Activated CD4-positive, alpha-beta T cell treated with anti-CD3 and anti-CD28 coated beads for 36 hours (primary cell): Measurements from ENCODE around the gene TENT5C. TPM values are rescaled to one million over a fixed set of nuclear protein-coding genes. Genes with fewer than 3 reads are reported as not detected.

ENCODE experiments used
- ATAC-seq: fragments of 200-7000 bp; cut with Tn5 transposase; one replicate; pipeline ENCODE4 v1.10.0; 2021; ENCODE audit warnings: mild to moderate bottlenecking, moderate library complexity
- CTCF ChIA-PET: fragments of 350-600 bp; sonication (Branson Sonifier 250); formaldehyde crosslinking; loops from one replicate; lab custom pipeline; 2021; ENCODE audit warnings: antibody characterized with exemption; lab: Charles Lee
- POLR2A ChIA-PET: fragments of 350-600 bp; sonication (Branson Sonifier 250); formaldehyde crosslinking; loops from one replicate; lab custom pipeline; 2021; ENCODE audit warnings: antibody characterized with exemption, inconsistent platforms; lab: Charles Lee
- DNase-seq: peaks from one replicate; pipeline ENCODE4 v3.0.0-alpha.2; 2020
- H3K27ac Mint-ChIP-seq: one replicate; pipeline ENCODE4 v1.8.0; 2021; ENCODE audit warnings: mixed read lengths
- H3K27me3 Mint-ChIP-seq: one replicate; pipeline ENCODE4 v1.8.0; 2021; ENCODE audit warnings: mixed read lengths
- H3K36me3 Mint-ChIP-seq: one replicate; pipeline ENCODE4 v1.8.0; 2021; ENCODE audit warnings: low read depth, mixed read lengths
- H3K4me1 Mint-ChIP-seq: one replicate; pipeline ENCODE4 v1.8.0; 2021; ENCODE audit warnings: mixed read lengths
- H3K4me3 Mint-ChIP-seq: one replicate; pipeline ENCODE4 v1.8.0; 2021; ENCODE audit warnings: mild to moderate bottlenecking, moderate library complexity, mixed read lengths
- H3K9me3 Mint-ChIP-seq: one replicate; pipeline ENCODE4 v1.8.0; 2021; ENCODE audit warnings: low read depth, mixed read lengths
- intact Hi-C, 2 experiments: fragments of 100-400 bp; cut with DNase I in 1 of 2; cut with micrococcal nuclease in 1 of 2; formaldehyde crosslinking; loops; one replicate each; pipeline versions ENCODE4 v1.14.2 to v1.15.1; 2022 to 2024; cut with DNase I, micrococcal nuclease
- total RNA-seq, 2 experiments: library from RNA; stranded (reverse); gene quantifications; one replicate each; pipeline ENCODE4 v1.2.3, GENCODE V29; 2021

The TENT5C gene
- total RNA-seq, 2 experiments from 2014 or later = 6.0 to 6.4 TPM

GRCh38 chr1:117657031-117657430 lies 51.2 kb downstream of the TENT5C start:
- intact Hi-C loops = no loop called here
- CTCF ChIA-PET = interaction anchor here (0.5 to 3.9 kb wide), 5 partner anchors 14 to 423 kb away, joined by 3 to 21 read pairs (median 5); no protein-coding TSS in a partner anchor
- Mint-ChIP-seq H3K4me1 (peaks cover 95% of the 10 kb centered on the region), H3K36me3 (peaks cover 2% of the 10 kb centered on the region), H3K4me3 (peak overlapping the region; percentile 5), H3K27ac (peak overlapping the region; percentile 79), H3K9me3 (peaks cover 5% of the 10 kb centered on the region), H3K27me3 (peaks cover 13% of the 10 kb centered on the region)
- ATAC-seq (no peak), DNase-seq (peak; percentile 61)
- POLR2A ChIA-PET = interaction anchor here (0.7 to 2.2 kb wide), 3 partner anchors 51 to 332 kb away, joined by 6 to 14 read pairs (median 10); partner anchors contain the start of gene TENT5C

- Mint-ChIP-seq H3K4me1 (peaks cover 93% of the 10 kb centered on the region), H3K27me3 (peaks cover 14% of the 10 kb centered on the region), H3K27ac (peak overlapping the region; percentile 66), H3K9me3 (peaks cover 9% of the 10 kb centered on the region), H3K4me3 (no peak overlapping the region), H3K36me3 (peaks cover 6% of the 10 kb centered on the region)
- intact Hi-C loops = no loop called here
- DNase-seq (no peak), ATAC-seq (no peak)
- POLR2A ChIA-PET = interaction anchor here (2.2 kb wide), 1 partner anchor 51 kb away, joined by 6 read pairs; no protein-coding TSS in a partner anchor
- CTCF ChIA-PET = interaction anchor here (0.7 to 1.2 kb wide), 4 partner anchors 15 to 123 kb away, joined by 3 to 5 read pairs (median 4); no protein-coding TSS in a partner anchor
Measured at GRCh38 chr1:117657949-117658660, 52.3 kb downstream of the TENT5C start.

- Mint-ChIP-seq H3K36me3 (peaks cover 9% of the 10 kb centered on the region), H3K4me1 (peaks cover 93% of the 10 kb centered on the region), H3K9me3 (peaks cover 9% of the 10 kb centered on the region), H3K4me3 (no peak overlapping the region), H3K27ac (peak overlapping the region; percentile 66), H3K27me3 (peaks cover 11% of the 10 kb centered on the region)
- ATAC-seq = peak; percentile 9
- intact Hi-C loops = no loop called here
- DNase-seq = peak; percentile 74
- ChIA-PET CTCF (interaction anchor here (0.7 kb wide), 1 partner anchor 101 kb away, joined by 5 read pairs; no protein-coding TSS in a partner anchor), POLR2A (interaction anchor here (2.2 kb wide), 1 partner anchor 52 kb away, joined by 6 read pairs; no protein-coding TSS in a partner anchor)
Measured at GRCh38 chr1:117658676-117659075, 52.8 kb downstream of the TENT5C start.

GRCh38 chr1:117659550-117660270 lies 53.9 kb downstream of the TENT5C start:
- Mint-ChIP-seq H3K9me3 (peaks cover 9% of the 10 kb centered on the region), H3K4me1 (peaks cover 92% of the 10 kb centered on the region), H3K27ac (peak overlapping the region; percentile 65), H3K27me3 (peaks cover 10% of the 10 kb centered on the region), H3K4me3 (peak overlapping the region; percentile 15), H3K36me3 (peaks cover 9% of the 10 kb centered on the region)
- DNase-seq (peak; percentile 49), ATAC-seq (peak; percentile 14)
- CTCF ChIA-PET = interaction anchor here (0.8 to 1.1 kb wide), 4 partner anchors 10 to 124 kb away, joined by 3 to 4 read pairs (median 4); no protein-coding TSS in a partner anchor
- intact Hi-C loops = loop anchor here (5.0 to 10.0 kb wide), 7 partner anchors 292 to 1483 kb away; partner anchors contain the start of genes CD101 (in 1 of the 2), MAN1A2 (in 1 of the 2), TTF2 (in 1 of the 2) and WARS2 (in 1 of the 2)
- POLR2A ChIA-PET = interaction anchor here (0.6 to 2.2 kb wide), 3 partner anchors 53 to 655 kb away, joined by 3 to 6 read pairs (median 3); no protein-coding TSS in a partner anchor

GRCh38 chr1:117660271-117660965 lies 54.6 kb downstream of the TENT5C start:
- peaks cover 92% of the 10 kb centered on the region for H3K4me1 Mint-ChIP-seq
- DNase-seq (no peak), ATAC-seq (no peak)
- CTCF ChIA-PET = interaction anchor here (0.8 to 1.1 kb wide), 5 partner anchors 11 to 125 kb away, joined by 3 to 4 read pairs (median 4); no protein-coding TSS in a partner anchor
- POLR2A ChIA-PET = interaction anchor here (0.6 to 2.2 kb wide), 4 partner anchors 53 to 894 kb away, joined by 3 to 6 read pairs (median 4); no protein-coding TSS in a partner anchor
- H3K36me3 Mint-ChIP-seq = peaks cover 9% of the 10 kb centered on the region
- peaks cover 9% of the 10 kb centered on the region for H3K9me3 Mint-ChIP-seq
- peak overlapping the region; percentile 51 for H3K4me3 Mint-ChIP-seq
- peaks cover 10% of the 10 kb centered on the region for H3K27me3 Mint-ChIP-seq
- intact Hi-C loops = loop anchor here (5.0 to 10.0 kb wide), 7 partner anchors 293 to 1482 kb away; partner anchors contain the start of genes CD101 (in 1 of the 2), MAN1A2 (in 1 of the 2), TTF2 (in 1 of the 2) and WARS2 (in 1 of the 2)
- H3K27ac Mint-ChIP-seq = peak overlapping the region; percentile 85

- H3K27me3 Mint-ChIP-seq = peaks cover 10% of the 10 kb centered on the region
- H3K36me3 Mint-ChIP-seq = peaks cover 9% of the 10 kb centered on the region
- peaks cover 9% of the 10 kb centered on the region for H3K9me3 Mint-ChIP-seq
- peaks cover 92% of the 10 kb centered on the region for H3K4me1 Mint-ChIP-seq
- peak; percentile 5 for ATAC-seq
- ChIA-PET CTCF (interaction anchor here (1.0 to 1.1 kb wide), 3 partner anchors 12 to 125 kb away, joined by 3 to 4 read pairs (median 4); no protein-coding TSS in a partner anchor), POLR2A (interaction anchor here (0.6 to 1.4 kb wide), 3 partner anchors 48 to 895 kb away, joined by 3 to 4 read pairs (median 3); no protein-coding TSS in a partner anchor)
- H3K27ac Mint-ChIP-seq = peak overlapping the region; percentile 85
- peak overlapping the region; percentile 51 for H3K4me3 Mint-ChIP-seq
- DNase-seq = peak; percentile 47
- intact Hi-C loops = loop anchor here (5.0 to 10.0 kb wide), 7 partner anchors 294 to 1481 kb away; partner anchors contain the start of genes CD101 (in 1 of the 2), MAN1A2 (in 1 of the 2), TTF2 (in 1 of the 2) and WARS2 (in 1 of the 2)
Measured at GRCh38 chr1:117661027-117661426, 55.2 kb downstream of the TENT5C start.

- ATAC-seq (no peak), DNase-seq (no peak)
- ChIA-PET POLR2A (no interaction called here), CTCF (interaction anchor here (3.9 kb wide), 1 partner anchor 127 kb away, joined by 14 read pairs; no protein-coding TSS in a partner anchor)
- Mint-ChIP-seq H3K27me3 (peaks cover 9% of the 10 kb centered on the region), H3K36me3 (peaks cover 9% of the 10 kb centered on the region), H3K4me1 (peaks cover 78% of the 10 kb centered on the region), H3K27ac (peak overlapping the region; percentile 40), H3K9me3 (peaks cover 9% of the 10 kb centered on the region), H3K4me3 (no peak overlapping the region)
- intact Hi-C loops = loop anchor here (5.0 to 10.0 kb wide), 7 partner anchors 295 to 1480 kb away; partner anchors contain the start of genes CD101 (in 1 of the 2), MAN1A2 (in 1 of the 2), TTF2 (in 1 of the 2) and WARS2 (in 1 of the 2)
Measured at GRCh38 chr1:117662667-117663066, 56.8 kb downstream of the TENT5C start.

- no peak for ATAC-seq
- Mint-ChIP-seq H3K36me3 (peaks cover 9% of the 10 kb centered on the region), H3K27me3 (peaks cover 5% of the 10 kb centered on the region), H3K4me1 (peaks cover 76% of the 10 kb centered on the region), H3K27ac (peak overlapping the region; percentile 84), H3K4me3 (no peak overlapping the region), H3K9me3 (peaks cover 9% of the 10 kb centered on the region)
- ChIA-PET POLR2A (interaction anchor here (1.5 kb wide), 1 partner anchor 129 kb away, joined by 4 read pairs; no protein-coding TSS in a partner anchor), CTCF (interaction anchor here (1.9 to 3.9 kb wide), 2 partner anchors 9 to 128 kb away, joined by 4 to 14 read pairs; no protein-coding TSS in a partner anchor)
- peak; percentile 9 for DNase-seq
- intact Hi-C loops = loop anchor here (5.0 to 10.0 kb wide), 7 partner anchors 296 to 1479 kb away; partner anchors contain the start of genes CD101 (in 1 of the 2), MAN1A2 (in 1 of the 2), TTF2 (in 1 of the 2) and WARS2 (in 1 of the 2)
Measured at GRCh38 chr1:117663156-117663902, 57.5 kb downstream of the TENT5C start.

- ATAC-seq (peak; percentile 85), DNase-seq (peak; percentile 76)
- H3K27ac Mint-ChIP-seq = peak overlapping the region; percentile 84
- no peak overlapping the region for H3K4me3 Mint-ChIP-seq
- POLR2A ChIA-PET = interaction anchor here (0.6 to 2.5 kb wide), 5 partner anchors 9 to 604 kb away, joined by 3 to 14 read pairs (median 4); partner anchors contain the start of gene TTF2
- intact Hi-C loops = loop anchor here (1.0 to 10.0 kb wide), 16 partner anchors 8 to 1478 kb away; partner anchors contain the start of genes TTF2 (in 2 of the 2), CD101 (in 1 of the 2), GDAP2 (in 1 of the 2) and MAN1A2 (in 1 of the 2)
- peaks cover 9% of the 10 kb centered on the region for H3K9me3 Mint-ChIP-seq
- peaks cover 9% of the 10 kb centered on the region for H3K36me3 Mint-ChIP-seq
- CTCF ChIA-PET = interaction anchor here (0.6 to 3.9 kb wide), 6 partner anchors 8 to 261 kb away, joined by 3 to 14 read pairs (median 6); no protein-coding TSS in a partner anchor
- H3K4me1 Mint-ChIP-seq = peaks cover 66% of the 10 kb centered on the region
- H3K27me3 Mint-ChIP-seq = peaks cover 5% of the 10 kb centered on the region
Measured at GRCh38 chr1:117664314-117664713, 58.5 kb downstream of the TENT5C start.
